22Rv1 (cell line): ENCODE data around the gene TMEM123.

Source experiments
- ZFX ChIP-seq: fragments of 450-650 bp; IDR thresholded peaks from 2 replicates; pipeline ENCODE4 v1.6.1; 2017; ENCODE audit warnings: antibody characterized with exemption, borderline replicate concordance
- TF ChIP-seq, protein P1 (sequence below): fragments of 450-650 bp; IDR thresholded peaks from 2 replicates; pipeline ENCODE4 v1.5.1; 2017; ENCODE audit warnings: mild to moderate bottlenecking

DNA sequence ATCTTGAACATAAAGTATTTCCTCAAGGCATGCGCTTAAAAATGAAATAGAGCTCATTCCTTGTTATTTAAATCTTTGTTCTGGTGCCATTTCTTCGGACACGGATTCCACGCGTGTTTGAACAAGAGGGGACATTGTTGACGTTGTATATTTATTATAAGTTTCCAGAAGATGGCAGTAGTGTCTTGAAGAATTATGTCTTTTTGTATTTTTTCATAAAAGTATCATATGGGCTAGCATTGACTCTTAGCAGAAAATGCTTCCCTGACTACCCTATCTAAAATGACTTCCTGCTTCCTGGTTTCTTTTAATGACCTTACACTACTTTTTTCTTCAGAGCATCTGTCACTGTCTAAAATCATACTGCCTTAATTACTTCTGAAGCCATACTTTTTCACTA is 85.2 kb downstream of the TMEM123 start:
- TF ChIP-seq, protein P1, sequence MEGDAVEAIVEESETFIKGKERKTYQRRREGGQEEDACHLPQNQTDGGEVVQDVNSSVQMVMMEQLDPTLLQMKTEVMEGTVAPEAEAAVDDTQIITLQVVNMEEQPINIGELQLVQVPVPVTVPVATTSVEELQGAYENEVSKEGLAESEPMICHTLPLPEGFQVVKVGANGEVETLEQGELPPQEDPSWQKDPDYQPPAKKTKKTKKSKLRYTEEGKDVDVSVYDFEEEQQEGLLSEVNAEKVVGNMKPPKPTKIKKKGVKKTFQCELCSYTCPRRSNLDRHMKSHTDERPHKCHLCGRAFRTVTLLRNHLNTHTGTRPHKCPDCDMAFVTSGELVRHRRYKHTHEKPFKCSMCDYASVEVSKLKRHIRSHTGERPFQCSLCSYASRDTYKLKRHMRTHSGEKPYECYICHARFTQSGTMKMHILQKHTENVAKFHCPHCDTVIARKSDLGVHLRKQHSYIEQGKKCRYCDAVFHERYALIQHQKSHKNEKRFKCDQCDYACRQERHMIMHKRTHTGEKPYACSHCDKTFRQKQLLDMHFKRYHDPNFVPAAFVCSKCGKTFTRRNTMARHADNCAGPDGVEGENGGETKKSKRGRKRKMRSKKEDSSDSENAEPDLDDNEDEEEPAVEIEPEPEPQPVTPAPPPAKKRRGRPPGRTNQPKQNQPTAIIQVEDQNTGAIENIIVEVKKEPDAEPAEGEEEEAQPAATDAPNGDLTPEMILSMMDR = peak; percentile 36
- TF ChIP-seq ZFX = no peak
